ENCODE measurements around the gene PTPRB.

The PTPRB gene

GRCh38 chr12:70571029-70571428 is 66.2 kb downstream of the PTPRB start:
- TF ChIP-seq MYC (IDR thresholded peaks at IDR 0.05; ENCODE audit: low read depth, low read length) (no peak), MAX (IDR thresholded peaks at IDR 0.05; ENCODE audit: low read depth, low read length) (no peak), POLR2A (IDR thresholded peaks at IDR 0.05; ENCODE audit: extremely low read depth, insufficient read length) (no peak), CTCF (IDR thresholded peaks at IDR 0.05; ENCODE audit: low read depth, low read length) (no peak)
- no peak overlapping the region for H3K4me3 ChIP-seq (ENCODE audit: low read depth, low read length)
- no peak for DNase-seq (ENCODE audit: low read depth)

- no peak for DNase-seq (ENCODE audit: low read depth)
- TF ChIP-seq MAX (IDR thresholded peaks at IDR 0.05; ENCODE audit: low read depth, low read length) (no peak), CTCF (IDR thresholded peaks at IDR 0.05; ENCODE audit: low read depth, low read length) (no peak), MYC (IDR thresholded peaks at IDR 0.05; ENCODE audit: low read depth, low read length) (no peak), POLR2A (IDR thresholded peaks at IDR 0.05; ENCODE audit: extremely low read depth, insufficient read length) (no peak)
- no peak overlapping the region for H3K4me3 ChIP-seq (ENCODE audit: low read depth, low read length)
These were observed 75.7 kb downstream of the PTPRB start for GRCh38 chr12:70561550-70561949.

GRCh38 chr12:70560671-70561070 is 76.6 kb downstream of the PTPRB start:
- DNase-seq (ENCODE audit: low read depth) = no peak
- TF ChIP-seq CTCF (IDR thresholded peaks at IDR 0.05; ENCODE audit: low read depth, low read length) (no peak), MYC (IDR thresholded peaks at IDR 0.05; ENCODE audit: low read depth, low read length) (no peak), POLR2A (IDR thresholded peaks at IDR 0.05; ENCODE audit: extremely low read depth, insufficient read length) (no peak), MAX (IDR thresholded peaks at IDR 0.05; ENCODE audit: low read depth, low read length) (no peak)
- no peak overlapping the region for H3K4me3 ChIP-seq (ENCODE audit: low read depth, low read length)

- TF ChIP-seq CTCF (IDR thresholded peaks at IDR 0.05; ENCODE audit: low read depth, low read length) = no peak
- TF ChIP-seq MAX (IDR thresholded peaks at IDR 0.05; ENCODE audit: low read depth, low read length) = no peak
- no peak for TF ChIP-seq POLR2A (IDR thresholded peaks at IDR 0.05; ENCODE audit: extremely low read depth, insufficient read length)
- no peak for TF ChIP-seq MYC (IDR thresholded peaks at IDR 0.05; ENCODE audit: low read depth, low read length)
- H3K4me3 ChIP-seq (ENCODE audit: low read depth, low read length) = no peak overlapping the region
- no peak for DNase-seq (ENCODE audit: low read depth)
These were observed 77.8 kb downstream of the PTPRB start for GRCh38 chr12:70559390-70559789.

- no peak for TF ChIP-seq POLR2A (IDR thresholded peaks at IDR 0.05; ENCODE audit: extremely low read depth, insufficient read length)
- no peak for TF ChIP-seq CTCF (IDR thresholded peaks at IDR 0.05; ENCODE audit: low read depth, low read length)
- DNase-seq (ENCODE audit: low read depth) = no peak
- H3K4me3 ChIP-seq (ENCODE audit: low read depth, low read length) = no peak overlapping the region
These were observed 79.5 kb downstream of the PTPRB start for GRCh38 chr12:70557583-70558191.
